Measurements from ENCODE around the gene MEGF8.

Gene MEGF8

DNA sequence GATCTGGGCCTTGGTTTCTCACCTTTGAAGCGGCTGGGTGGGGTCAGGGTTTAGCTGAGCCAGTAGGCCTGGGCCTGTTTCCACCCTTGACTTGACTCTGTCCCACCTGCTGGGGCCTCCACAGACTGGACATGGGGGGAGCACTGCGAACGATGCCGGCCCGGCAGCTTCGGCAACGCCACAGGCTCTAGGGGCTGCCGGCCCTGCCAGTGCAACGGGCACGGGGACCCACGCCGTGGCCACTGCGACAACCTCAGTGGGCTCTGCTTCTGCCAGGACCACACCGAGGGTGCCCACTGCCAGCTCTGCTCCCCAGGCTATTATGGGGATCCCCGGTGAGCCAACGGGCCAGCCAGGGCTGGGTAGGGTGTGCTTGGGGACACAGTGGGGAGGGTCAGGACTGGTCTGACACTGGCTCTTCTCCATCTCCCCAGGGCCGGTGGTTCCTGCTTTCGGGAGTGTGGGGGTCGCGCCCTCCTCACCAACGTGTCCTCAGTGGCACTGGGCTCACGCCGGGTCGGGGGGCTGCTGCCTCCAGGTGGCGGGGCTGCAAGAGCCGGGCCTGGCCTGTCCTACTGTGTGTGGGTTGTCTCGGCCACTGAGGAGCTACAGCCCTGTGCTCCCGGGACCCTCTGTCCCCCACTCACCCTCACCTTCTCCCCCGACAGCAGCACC lies 28.0 kb downstream of the MEGF8 start:
- TF ChIP-seq, protein P1, sequence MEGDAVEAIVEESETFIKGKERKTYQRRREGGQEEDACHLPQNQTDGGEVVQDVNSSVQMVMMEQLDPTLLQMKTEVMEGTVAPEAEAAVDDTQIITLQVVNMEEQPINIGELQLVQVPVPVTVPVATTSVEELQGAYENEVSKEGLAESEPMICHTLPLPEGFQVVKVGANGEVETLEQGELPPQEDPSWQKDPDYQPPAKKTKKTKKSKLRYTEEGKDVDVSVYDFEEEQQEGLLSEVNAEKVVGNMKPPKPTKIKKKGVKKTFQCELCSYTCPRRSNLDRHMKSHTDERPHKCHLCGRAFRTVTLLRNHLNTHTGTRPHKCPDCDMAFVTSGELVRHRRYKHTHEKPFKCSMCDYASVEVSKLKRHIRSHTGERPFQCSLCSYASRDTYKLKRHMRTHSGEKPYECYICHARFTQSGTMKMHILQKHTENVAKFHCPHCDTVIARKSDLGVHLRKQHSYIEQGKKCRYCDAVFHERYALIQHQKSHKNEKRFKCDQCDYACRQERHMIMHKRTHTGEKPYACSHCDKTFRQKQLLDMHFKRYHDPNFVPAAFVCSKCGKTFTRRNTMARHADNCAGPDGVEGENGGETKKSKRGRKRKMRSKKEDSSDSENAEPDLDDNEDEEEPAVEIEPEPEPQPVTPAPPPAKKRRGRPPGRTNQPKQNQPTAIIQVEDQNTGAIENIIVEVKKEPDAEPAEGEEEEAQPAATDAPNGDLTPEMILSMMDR (IDR thresholded peaks at IDR 0.05; ENCODE audit: control insufficient read depth, insufficient read depth, low read depth, low read length, missing control alignments): no peak
- DNase-seq (ENCODE audit: low read depth): no peak

DNA sequence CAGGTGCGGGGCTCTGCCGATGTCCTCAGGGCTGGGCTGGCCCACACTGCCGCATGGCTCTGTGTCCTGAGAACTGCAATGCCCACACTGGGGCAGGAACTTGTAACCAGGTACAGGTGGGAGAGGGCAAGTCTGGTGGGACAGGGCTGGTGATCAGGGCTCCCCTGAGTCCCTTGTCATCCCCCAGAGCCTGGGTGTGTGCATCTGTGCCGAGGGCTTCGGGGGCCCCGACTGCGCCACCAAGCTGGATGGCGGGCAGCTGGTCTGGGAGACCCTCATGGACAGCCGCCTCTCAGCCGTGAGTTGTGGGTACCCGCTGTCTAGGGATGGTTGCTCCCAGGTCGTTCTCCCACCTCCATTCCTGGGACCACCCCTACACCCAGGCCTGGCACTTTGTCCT lies 30.5 kb downstream of the MEGF8 start:
- no peak overlapping the region for H3K4me3 ChIP-seq (ENCODE audit: control insufficient read depth, low read depth, low read length)
- no peak for DNase-seq (ENCODE audit: low read depth)

More for the DNA sequence above, 28.0 kb downstream of the MEGF8 start:
- no peak overlapping the region for H3K4me3 ChIP-seq (ENCODE audit: control insufficient read depth, low read depth, low read length)

GRCh38 chr19:42356686-42357085 lies 31.3 kb downstream of the MEGF8 start:
- TF ChIP-seq, protein P1 (IDR thresholded peaks at IDR 0.05; ENCODE audit: control insufficient read depth, insufficient read depth, low read depth, low read length, missing control alignments): no peak
- no peak overlapping the region for H3K4me3 ChIP-seq (ENCODE audit: control insufficient read depth, low read depth, low read length)
- no peak for DNase-seq (ENCODE audit: low read depth)

More for the DNA sequence above, 30.5 kb downstream of the MEGF8 start:
- TF ChIP-seq, protein P1 (IDR thresholded peaks at IDR 0.05; ENCODE audit: control insufficient read depth, insufficient read depth, low read depth, low read length, missing control alignments): no peak

DNA sequence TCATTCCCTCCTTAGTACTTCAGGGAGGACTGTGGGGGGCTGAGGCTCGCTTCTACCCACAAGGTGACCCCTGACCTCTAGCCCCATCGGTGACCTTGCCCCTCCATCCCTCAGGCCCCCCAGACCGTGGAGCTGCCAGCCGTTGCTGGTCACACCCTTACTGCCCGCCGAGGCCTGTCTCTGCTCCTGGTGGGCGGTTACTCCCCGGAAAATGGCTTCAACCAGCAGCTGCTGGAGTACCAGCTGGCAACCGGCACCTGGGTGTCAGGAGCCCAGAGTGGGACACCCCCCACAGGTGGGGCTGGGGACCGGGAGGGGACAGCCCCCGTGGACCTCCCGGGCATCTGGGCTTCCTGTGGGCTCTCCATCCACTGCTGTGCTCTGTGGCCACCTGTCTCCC lies 31.9 kb downstream of the MEGF8 start:
- H3K4me3 ChIP-seq (ENCODE audit: control insufficient read depth, low read depth, low read length): no peak overlapping the region
- no peak for DNase-seq (ENCODE audit: low read depth)
- TF ChIP-seq, protein P1 (IDR thresholded peaks at IDR 0.05; ENCODE audit: control insufficient read depth, insufficient read depth, low read depth, low read length, missing control alignments): no peak

GRCh38 chr19:42360787-42361544 lies 35.5 kb downstream of the MEGF8 start:
- no peak for DNase-seq (ENCODE audit: low read depth)

DNA sequence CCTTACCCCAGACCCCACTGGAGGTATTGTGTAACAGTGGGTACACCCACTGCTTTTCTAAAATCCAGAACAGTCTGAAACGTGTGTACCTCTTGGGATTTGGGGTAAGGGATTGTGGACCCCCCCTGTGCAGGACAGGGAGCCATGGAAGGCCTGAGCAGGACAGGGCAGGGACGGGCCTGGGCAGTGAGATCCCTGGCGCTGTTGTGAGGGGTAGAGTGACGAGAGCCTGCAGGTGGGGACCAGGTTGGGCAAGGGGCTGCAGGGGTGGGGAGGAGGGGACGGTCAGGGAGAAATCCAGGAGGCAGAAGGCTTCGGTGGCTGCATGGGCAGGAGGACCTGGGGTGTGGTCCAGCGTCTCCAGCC lies 36.1 kb downstream of the MEGF8 start:
- DNase-seq (ENCODE audit: low read depth): no peak
- TF ChIP-seq, protein P1 (IDR thresholded peaks at IDR 0.05; ENCODE audit: control insufficient read depth, insufficient read depth, low read depth, low read length, missing control alignments): no peak
- no peak overlapping the region for H3K4me3 ChIP-seq (ENCODE audit: control insufficient read depth, low read depth, low read length)

More at GRCh38 chr19:42360787-42361544, 35.5 kb downstream of the MEGF8 start:
- TF ChIP-seq, protein P1 (IDR thresholded peaks at IDR 0.05; ENCODE audit: control insufficient read depth, insufficient read depth, low read depth, low read length, missing control alignments): no peak
- H3K4me3 ChIP-seq (ENCODE audit: control insufficient read depth, low read depth, low read length): no peak overlapping the region
